HG02840 (cell line): ENCODE results near the gene C1orf50.
A peak's percentile ranks its signal among the peaks of the same experiment; 100 is the strongest.

Experiments used
- ATAC-seq: cut with Tn5 transposase; IDR thresholded peaks from one replicate; pipeline ENCODE4 v1.9.1; 2021; ENCODE audit warnings: mild to moderate bottlenecking, moderate library complexity, moderate number of reproducible peaks; ENCODE audit not compliant: unreplicated experiment, low FRiP score

C1orf50 gene

DNA sequence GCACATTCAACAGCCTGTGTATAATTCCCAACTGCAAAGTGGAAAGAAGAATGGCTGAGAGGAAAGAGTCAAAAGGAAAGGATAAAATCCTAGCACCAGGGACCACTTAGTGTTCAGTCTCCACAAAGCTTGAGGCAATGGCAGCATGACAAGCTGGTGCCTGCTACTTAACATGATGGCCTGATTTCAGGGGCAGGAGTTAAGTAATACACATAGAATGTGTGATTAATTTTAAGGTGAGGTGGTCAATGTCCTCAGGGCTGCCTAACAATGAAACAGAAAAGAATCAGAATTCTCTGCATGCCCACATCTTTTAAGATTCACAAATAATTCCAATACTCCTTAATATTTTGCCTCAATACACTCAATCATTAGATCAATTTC is 9.2 kb upstream of the C1orf50 start:
- ATAC-seq = no peak

DNA sequence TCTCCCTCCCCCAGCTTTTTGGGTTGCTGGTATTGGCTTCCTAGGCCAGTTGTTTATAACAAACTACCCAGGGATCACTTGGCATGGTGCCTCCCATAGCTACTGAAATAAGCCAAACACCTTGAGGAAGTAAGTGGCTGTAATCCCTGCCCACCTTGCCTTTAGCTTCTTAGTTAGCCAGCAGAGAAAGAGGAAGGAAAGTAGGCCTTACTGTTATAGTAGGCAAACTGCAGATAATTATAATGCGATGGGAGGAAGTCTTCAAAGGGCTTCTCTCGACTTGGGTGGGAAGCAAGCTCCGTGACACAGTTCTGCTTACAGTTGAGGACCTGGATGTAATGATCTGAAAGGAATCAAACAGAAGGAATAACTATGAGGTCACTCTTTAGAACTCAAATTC is 8.4 kb upstream of the C1orf50 start:
- no peak for ATAC-seq

DNA sequence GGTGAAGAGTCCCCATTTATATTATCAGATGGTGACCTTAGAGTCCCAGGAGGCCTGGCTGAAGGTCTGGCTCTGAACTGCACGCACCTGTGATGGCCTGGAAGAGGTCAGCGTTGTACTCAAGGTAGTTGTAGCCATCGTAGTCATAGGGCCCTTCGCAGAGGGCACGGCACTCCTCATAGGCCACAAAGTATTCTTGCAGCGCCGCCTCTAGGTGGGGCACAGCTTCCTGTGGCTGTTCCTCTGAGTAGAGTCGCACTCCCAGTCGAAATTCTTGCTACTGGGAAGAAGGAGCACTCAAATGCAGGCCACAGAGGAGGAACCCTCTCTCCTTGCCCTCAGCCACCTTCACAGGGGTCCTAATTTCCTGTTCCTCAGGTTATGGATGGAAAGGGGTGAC is 7.9 kb upstream of the C1orf50 start:
- ATAC-seq = no peak

DNA sequence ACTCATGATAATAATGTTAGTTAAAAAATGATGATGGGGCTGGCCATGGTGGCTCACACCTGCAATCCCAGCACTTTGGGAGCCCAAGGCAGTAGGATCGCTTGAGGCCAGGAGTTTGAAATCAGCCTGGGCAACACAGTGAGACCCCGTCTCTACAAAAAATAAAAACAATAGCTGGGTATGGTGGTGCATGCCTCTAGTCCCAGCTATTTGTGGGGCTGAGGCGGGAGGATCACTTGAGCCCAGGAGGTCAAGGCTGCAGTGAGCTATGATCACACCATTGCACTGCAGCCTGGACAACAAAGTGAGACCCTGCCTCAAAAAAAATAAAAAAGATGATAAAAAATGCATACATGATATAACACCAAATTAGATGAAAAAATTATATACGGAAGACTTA is 5.5 kb upstream of the C1orf50 start:
- no peak for ATAC-seq

DNA sequence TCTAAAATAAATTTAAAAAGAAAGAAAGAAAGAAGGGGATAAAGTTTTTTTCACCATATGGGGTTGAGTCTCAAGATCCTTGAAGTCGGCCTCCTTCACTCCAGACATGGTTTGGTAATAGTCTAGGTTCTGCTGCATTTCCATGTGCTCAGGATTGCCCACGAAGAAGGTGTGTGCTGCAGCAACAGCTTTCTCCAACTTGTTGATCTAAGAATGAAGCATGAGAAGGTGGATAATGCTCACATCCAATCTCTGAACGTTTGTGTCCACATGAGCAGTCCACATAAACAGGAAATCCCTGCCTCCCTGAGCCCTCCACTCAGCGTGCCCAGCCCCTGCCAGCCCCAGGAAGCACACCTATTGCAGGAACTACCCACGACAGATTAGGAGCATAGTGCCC is 4.8 kb upstream of the C1orf50 start:
- no peak for ATAC-seq

DNA sequence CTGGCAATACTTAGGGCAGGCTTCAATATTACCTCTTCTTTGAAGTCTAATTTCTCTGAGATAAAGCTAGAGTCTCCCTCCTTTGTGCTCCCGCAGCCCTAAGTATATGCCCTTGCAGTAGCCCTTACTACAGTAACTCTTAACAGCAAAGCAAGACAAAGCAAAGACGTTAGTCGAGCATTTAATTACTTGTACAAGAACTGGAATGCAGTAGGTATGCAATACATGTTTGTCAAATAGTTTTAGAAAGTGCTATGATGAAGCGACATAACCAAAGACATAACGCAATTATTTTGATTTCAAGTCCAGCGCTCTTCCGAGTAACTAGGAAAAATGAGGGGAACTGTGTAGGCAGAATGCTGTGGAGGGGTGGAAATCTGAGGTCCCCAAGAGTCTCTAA is 1.8 kb upstream of the C1orf50 start:
- ATAC-seq = no peak

DNA sequence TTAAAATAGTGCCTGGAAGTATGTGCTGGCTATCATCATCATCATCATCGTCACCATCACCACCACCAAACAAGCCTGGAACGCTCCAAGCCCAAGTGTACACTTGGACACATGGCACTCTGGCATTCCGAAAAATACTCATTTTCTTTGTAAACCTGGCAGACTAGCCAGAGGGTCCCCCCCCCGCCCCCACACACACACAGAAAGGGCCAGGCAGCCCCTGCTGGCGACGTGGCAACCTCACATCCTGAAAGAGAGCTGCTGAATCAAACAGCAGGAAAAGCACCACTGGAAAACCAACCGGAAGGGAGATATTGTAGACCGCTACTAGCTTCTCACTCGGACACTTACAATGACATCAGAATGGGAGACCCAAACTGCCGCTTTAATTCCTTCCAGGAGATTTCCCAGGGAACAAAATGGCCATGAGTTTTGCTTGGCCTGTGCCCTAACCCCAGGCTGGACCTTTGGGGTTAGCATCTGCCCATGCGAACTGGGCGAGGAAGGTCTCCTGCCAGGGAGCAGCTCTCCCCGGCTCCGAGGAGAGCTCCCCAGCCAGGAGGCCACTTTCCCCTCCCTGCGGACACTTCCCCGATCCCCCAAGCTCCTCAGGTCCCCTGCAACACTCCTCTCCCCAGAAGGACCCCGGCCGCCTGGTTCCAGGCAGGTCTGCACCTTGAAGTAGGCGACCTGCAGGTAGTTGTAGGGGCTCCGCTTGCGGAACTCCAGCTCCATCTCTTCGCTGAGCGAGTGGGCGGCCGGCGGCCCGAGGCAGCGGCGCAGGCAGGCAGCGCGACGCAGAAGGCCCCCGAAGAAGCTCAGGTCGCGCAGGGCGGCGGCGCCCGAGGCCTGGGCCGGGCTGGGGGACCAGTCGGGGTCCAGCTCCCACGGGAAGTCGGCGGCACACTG is 963 bp upstream of the C1orf50 start:
- ATAC-seq = peak; percentile 24

DNA sequence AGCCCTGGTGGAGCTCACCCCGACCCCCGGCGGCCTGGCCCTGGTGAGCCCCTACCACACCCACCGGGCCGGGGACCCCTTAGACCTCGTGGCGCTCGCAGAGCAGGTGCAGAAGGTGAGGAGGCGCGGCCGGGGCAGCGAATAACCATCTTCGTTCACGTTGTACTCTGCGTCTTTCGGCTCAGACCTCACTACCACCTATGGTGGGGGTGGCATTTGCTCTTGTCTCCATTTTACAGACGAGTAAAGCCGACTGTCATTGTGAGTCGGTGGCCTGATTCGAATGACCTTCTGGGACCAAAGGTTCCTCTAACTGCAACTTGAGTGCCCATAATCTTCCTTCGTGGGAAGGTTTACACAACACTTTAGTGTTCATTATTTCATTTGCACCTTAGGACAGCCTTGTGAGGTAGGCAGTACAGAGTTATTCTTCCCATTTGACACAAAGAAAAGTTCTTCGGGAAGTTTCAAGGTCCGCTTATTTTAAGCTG is 506 bp downstream of the C1orf50 start:
- peak; percentile 32 for ATAC-seq

DNA sequence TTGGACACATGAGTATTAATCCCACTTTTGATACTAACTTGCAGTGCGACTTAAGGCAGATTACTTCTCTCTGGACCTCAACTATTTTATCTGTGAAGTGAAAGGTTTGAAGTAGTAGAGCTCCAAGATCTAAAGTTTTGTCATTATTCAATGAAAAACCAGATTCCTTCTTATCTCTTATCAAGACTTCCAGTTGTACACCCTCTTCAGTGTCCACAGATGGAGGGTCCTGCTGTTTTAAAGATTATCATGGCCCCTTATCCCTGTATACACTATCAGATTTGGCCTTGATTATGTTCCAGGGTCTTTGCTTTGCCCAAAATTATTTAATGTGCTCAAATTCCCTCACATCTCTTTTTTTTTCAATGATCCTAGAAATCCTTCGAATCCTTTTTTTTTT is 1.1 kb downstream of the C1orf50 start:
- ATAC-seq = no peak

DNA sequence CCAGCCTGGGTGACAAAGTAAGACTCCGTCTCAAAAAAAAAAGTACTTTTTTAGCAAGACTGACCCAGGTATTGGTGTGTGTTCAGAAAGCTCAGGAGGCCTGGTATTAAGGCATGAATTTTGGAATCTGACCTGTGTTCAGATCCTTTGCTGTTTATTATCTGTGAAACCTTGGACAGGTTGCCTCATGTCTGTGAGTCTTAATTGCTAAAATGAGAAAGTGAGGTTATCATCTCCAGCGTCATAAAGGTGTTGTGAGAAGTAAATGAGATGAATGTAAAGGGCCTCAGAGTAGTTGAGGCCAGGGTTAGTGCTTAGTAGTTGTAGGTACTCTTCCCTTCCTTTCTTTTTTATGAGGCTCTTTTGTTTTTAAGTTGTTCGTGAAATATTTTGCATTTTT is 2.8 kb downstream of the C1orf50 start:
- no peak for ATAC-seq

DNA sequence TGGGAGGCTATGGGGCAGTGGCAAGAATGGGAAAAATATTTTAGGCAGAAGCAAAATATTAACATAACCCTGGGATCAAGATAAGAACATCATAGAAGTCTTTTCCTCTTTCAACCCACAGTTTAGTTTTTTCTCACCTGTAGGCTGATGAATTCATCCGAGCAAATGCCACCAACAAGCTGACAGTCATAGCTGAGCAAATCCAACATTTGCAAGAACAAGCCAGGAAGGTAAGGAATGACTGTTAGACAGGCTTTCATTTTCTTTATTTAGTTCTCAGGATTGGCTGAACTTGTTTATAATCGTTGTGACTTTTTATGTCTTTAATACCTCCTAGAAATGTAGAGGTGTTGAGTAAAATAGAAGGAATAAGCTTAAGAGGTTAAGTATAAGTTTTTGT is 6.4 kb downstream of the C1orf50 start:
- no peak for ATAC-seq

DNA sequence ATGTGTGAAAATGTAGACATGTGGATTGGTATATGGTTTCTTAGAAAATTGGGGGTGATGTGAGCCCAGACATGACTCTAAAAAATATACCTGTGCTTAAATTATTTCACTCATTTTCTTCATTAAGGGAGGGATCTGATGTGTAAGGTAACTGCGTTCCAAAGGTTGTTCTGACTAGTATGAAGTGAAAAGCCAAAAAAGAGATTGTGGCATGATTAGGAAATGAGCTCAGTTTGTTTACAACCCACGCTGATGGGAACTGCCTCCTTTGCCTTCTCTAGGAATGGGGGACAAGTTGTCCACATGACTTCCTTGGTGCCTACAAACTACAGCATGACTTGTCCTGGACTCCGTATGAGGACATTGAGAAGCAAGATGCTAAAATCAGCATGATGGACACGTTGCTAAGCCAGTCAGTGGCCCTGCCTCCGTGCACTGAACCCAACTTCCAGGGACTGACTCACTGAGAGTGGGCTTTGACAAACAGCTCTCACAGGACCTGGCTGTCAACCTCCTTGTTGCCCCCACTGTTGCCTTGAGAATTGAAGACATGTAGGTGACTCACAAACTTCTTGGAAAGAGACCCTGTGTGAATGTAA is 8.0 kb downstream of the C1orf50 start:
- ATAC-seq = no peak

DNA sequence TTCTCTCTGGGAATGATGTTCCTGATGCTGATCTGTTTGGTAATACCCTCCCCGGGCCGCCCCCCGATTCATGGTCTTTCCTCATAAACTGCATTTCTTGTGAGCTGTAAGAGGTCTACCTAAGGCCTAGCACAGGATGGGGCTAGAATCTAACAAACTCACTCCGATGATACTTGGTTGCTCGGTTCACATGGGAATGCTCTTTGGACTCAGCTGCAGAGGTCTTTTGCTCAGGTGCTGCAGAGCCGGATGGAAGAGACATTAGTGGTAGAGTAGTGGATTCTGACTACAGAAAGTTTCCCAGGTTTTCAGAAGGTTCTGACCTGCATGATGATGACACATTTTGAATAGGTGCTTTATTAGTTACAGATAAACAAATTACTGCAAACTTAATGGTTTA is 9.5 kb downstream of the C1orf50 start:
- ATAC-seq = no peak

DNA sequence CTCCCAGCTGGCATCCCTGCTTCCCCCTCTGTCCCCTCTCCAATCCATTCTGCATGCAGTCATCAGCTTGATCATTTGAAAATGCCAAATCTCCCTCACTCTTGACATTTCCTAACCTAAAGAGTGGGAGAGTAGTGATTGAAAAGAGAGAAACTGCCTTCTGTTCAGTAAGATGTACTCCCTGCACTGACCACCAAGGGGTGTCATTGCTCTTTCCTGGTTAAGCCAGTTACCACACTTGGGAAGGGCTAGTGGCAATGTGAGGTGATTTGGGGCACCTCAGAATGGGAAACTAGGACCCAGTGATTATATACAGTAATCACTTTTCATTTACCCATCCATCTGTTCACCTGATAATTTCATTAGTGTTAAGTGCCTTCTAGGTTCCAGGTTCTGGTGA is 10.8 kb downstream of the C1orf50 start:
- no peak for ATAC-seq

DNA sequence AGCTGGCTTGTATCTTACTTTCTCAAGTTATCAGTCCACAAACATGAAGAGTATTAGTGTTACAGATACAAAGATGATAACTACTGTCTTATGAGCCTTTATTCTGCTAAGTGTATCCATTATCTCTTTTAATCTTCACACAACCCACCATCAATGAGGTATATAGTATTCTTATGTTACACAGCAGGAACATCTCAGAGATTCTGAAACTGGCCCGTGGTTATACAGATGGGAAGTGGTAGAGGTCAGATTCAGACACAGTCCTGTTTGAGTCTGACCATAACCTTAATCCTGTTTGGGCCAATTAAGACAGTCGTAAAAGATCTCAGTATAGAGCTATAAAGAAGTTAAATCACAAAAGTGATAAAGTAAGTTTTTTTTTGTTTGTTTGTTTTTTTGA is 12.7 kb downstream of the C1orf50 start:
- ATAC-seq = no peak

DNA sequence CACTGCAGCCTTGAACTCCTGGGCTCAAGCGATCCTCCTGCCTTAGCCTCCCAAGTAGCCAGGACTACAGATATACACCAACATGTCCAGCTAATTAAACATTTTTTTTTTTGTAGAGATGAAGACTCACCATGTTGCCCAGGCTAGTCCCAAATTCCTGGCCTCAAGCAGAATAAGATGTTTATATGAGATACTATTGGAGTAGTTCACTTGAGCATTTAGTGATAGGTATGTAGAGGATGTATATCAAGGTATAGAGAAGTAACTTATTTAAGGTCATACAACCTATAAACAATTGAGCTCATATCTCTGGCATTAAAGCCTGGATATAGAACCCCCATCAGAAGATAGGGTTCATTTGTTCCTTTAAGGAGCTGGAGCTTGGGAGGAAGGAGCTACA is 13.1 kb downstream of the C1orf50 start:
- no peak for ATAC-seq

DNA sequence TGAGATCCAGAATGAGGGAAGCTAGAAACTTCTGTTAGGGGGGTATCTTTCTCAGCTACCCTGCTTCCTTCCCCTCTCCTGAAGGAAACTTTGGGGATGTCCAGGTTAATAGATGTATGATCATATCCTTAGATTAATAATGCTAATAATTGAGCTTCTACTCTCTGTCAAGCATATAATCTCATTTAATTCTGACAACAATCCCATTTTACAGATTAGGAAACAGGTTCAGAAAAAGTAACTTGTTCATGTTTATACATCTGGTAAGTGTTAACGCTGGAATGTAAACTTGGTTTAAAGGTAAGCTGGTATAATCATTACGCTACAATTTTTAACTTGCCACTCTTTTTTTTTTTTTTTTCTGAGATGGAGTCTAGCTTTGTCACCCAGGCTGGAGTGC is 16.0 kb downstream of the C1orf50 start:
- ATAC-seq = no peak

DNA sequence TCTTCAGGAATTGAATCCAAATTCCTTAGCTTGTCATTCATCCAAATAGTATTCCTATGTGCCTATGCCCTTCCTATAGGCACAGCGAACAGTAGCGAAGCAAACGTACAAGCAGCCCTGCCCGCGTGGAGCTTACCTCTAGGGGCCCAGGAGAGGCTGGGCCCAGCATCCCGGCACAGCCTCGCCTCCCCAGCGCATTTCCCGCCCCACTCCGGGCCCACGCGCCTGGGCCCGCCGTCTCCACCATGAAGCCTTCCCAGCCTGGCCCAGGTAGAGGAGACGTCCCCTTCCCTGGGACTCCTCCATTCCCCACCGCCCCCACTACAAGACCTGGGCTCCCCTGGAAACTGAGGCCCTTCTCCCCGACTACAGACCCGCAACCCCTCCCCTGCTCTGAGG is 17.5 kb downstream of the C1orf50 start:
- ATAC-seq = no peak

DNA sequence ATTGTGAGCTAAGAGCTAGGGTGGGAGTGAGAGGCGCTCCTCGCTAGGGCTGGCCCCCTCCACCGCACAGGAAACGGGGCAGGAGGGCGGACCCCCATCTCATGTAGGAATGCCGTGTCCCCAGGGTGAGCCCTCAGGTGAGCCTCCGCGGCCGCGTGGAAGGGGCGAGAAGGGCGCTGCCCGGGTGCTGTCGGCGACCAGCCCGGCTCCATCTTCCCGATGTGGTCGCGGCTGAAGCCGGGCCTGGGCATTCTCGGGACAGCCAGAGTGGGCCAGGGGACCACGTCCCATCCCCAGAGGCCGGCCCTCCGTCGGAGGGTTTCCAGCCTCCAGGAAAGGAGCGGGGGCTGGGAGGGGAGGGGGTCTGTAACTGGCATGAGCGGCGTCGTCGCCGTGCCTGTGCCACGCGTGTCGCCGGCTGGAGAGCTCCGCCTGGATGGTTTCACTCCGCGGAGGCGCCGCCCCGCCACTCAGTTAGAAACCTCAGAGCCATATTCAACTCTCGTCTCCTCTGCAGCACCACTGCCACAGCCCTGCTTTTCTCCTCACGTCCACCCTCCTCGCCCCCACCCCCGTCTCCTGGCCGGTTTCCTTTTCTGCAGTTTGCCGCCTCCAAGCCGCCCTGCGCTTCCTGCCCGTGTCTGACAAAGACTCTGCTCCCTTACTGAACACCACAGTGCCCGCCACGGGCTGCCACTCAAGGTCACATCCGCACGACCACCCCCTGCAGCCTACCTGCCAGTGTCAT is 18.1 kb downstream of the C1orf50 start, which contains the start of gene TMEM269:
Gene TMEM269 (plus strand): TSS at position 46 of the 748 bp plus-strand sequence. CDS start 4,903 bp downstream, outside the sequence.
- ATAC-seq = no peak

DNA sequence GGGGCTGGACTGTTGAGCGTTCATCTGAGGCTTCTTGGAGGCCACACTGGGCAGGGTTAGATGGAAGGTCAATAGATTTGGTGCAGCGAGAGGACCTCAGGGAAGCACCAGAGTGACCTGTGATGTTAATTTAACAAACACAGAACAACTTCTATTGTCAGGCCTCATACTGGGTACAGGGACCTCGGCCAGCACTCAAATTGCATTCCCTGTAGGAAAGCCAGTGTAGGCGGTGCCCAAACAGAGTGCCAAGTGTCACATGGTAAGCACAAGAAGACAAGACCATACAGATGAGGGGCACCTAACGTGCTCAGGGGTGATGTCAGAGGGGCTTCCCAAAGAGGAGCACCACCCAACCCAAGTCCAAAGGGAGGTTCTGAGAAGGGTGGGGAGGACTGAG is 19.0 kb downstream of the C1orf50 start:
- no peak for ATAC-seq

DNA sequence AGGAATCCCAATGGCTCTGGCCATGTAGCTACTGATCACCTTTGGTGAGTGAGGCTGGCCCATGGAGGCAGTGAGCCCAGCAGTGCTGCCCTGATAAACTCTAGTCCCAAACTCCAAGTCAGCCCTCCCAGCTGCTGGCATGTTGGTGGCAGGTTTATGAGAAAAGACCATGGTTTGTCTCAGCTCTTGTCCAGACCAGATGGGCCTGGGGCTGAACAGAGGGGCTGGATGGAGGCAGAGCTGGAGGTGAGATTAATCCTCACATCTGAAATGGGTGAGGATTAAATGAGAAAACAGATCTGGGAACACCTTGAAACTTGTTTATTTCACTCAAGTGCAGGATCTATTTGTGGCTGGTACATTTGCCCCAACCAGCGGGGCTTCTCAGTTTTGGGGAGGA is 21.0 kb downstream of the C1orf50 start:
- ATAC-seq = no peak
